Astrocyte of the spinal cord (primary cell): ENCODE measurements around the gene CABLES2.

Experiments
- DNase-seq: peaks from one replicate; pipeline ENCODE4 v3.0.0; 2011; ENCODE audit warnings: low read depth, low spot score
- H3K4me3 ChIP-seq: 2 replicates; pipeline ENCODE4 v1.5.1; 2011; ENCODE audit warnings: low read depth, mild to moderate bottlenecking, low read length, moderate library complexity
- in situ Hi-C: cut with HindIII; loops from 2 replicates; pipeline ENCODE4 v1.10.0; 2017; ENCODE audit warnings: low sequenced_read_pairs
- TF ChIP-seq, protein P1 (sequence below): IDR thresholded peaks from 2 replicates; pipeline ENCODE4 v1.5.1; 2012; ENCODE audit warnings: low read depth, mild to moderate bottlenecking, low read length, inconsistent platforms

CABLES2 gene, protein sequence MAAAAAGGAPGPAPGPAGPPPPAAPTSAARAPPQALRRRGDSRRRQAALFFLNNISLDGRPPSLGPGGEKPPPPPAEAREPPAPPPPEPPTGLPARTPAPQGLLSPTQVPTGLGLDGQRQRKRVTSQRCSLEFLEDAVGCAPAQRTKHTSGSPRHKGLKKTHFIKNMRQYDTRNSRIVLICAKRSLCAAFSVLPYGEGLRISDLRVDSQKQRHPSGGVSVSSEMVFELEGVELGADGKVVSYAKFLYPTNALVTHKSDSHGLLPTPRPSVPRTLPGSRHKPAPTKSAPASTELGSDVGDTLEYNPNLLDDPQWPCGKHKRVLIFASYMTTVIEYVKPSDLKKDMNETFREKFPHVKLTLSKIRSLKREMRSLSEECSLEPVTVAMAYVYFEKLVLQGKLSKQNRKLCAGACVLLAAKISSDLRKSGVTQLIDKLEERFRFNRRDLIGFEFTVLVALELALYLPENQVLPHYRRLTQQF

DNA sequence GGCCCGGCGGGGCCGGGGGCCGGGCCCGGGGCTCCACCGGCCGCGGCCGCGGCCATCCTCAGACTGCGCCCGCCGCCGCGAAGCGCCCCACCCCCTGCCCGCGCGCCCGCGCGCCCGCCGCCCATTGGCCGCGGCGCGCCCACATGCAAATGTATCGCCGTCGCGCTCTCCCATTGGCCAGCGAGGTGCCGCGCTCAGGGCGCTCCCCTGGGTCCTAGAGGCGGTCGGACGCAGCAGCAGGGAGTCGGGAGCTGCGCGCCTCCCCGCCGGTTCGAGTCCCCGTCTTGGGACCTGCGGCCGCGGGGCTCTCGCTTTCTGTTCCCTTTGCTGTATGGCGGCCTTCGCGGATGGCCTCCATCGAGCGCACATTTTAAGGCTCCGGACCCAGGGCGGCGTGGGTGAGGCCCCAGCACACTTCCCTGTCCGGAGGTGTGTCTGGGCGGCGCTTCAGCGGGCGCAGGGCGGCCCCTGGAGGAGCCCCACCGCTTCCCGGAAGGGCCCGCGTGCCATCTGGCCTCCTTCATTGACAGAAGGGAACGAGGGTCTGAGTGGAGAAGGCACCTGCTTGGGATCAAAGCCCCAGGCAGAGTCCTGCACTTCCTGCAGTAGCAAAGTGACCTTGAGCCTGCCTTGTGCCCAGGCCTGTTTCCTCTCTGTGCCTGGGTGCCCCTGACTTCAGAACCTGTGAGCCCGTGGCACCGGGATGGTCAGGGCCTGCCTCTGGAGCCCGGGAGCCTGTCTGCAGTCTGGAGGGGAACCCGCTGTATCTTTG is at the start of gene CABLES2:
CABLES2 (minus strand) TSS at position 65 of the 772 bp plus-strand sequence; CDS start at position 56, 9 bp downstream.
- DNase-seq: peak; percentile 91
- in situ Hi-C loops: no loop called here
- TF ChIP-seq, protein P1, sequence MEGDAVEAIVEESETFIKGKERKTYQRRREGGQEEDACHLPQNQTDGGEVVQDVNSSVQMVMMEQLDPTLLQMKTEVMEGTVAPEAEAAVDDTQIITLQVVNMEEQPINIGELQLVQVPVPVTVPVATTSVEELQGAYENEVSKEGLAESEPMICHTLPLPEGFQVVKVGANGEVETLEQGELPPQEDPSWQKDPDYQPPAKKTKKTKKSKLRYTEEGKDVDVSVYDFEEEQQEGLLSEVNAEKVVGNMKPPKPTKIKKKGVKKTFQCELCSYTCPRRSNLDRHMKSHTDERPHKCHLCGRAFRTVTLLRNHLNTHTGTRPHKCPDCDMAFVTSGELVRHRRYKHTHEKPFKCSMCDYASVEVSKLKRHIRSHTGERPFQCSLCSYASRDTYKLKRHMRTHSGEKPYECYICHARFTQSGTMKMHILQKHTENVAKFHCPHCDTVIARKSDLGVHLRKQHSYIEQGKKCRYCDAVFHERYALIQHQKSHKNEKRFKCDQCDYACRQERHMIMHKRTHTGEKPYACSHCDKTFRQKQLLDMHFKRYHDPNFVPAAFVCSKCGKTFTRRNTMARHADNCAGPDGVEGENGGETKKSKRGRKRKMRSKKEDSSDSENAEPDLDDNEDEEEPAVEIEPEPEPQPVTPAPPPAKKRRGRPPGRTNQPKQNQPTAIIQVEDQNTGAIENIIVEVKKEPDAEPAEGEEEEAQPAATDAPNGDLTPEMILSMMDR: no peak
- peak within 1 kb of the TSS; percentile 53 for H3K4me3 ChIP-seq

DNA sequence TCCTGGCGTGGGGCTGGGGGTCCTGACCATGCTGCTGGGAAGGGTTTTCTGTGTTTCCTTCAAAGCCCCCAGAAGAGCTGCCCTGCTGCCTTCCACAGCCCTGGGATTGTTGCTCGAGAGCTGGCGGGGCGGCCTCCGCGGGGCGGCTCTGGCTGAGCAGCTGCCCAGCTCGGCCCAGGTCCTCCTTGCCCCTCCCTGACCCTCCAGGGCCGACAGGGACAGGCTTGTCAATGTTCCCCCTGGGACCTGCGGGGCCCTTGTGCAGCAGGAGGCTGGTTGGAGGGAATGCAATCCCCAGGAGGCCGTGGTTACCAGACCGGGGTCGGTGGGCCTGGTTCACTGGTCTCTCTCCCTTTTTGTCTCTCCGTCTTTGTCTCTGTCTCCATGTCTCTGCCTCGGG is 48.8 kb upstream of the CABLES2 start:
- no peak overlapping the region for H3K4me3 ChIP-seq
- DNase-seq: no peak
- TF ChIP-seq, protein P1: no peak
- in situ Hi-C loops: no loop called here

DNA sequence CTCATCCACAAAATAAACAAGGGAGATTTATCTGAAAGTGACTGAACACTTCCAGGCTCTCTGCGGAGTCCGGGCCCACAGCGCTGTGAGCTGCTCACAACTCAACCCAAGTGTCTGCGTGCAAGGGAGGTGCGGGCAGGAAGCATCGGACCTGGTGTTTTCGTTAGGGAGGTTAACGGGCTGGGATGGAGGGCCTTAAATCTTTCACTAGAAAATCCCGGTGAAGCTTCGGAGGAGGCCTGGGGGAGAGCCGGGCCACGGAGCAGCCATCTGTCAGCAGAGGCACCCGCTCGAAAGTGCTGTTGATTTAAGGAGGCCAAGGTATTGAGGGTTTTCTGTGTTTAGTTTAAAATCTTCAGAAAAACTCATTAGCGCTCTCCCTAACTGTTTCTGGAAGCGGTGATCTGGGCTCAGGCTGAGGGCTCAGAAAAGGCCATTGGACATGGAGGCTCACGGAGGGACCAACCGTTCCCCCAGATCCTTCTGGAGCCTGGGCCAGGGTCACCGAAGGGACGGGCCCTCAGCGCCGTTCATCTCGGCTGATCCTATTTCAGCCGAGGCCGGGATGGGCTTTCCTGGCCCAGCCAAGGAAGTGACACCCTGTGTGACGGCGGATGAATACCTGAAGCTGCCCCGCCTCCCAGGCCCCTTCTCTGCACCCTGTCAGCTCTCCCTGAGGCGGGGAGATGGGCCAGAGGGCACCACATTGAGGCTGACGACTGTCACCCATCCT is 48.0 kb upstream of the CABLES2 start:
- TF ChIP-seq, protein P1: no peak
- H3K4me3 ChIP-seq: no peak overlapping the region
- in situ Hi-C loops: no loop called here
- no peak for DNase-seq

DNA sequence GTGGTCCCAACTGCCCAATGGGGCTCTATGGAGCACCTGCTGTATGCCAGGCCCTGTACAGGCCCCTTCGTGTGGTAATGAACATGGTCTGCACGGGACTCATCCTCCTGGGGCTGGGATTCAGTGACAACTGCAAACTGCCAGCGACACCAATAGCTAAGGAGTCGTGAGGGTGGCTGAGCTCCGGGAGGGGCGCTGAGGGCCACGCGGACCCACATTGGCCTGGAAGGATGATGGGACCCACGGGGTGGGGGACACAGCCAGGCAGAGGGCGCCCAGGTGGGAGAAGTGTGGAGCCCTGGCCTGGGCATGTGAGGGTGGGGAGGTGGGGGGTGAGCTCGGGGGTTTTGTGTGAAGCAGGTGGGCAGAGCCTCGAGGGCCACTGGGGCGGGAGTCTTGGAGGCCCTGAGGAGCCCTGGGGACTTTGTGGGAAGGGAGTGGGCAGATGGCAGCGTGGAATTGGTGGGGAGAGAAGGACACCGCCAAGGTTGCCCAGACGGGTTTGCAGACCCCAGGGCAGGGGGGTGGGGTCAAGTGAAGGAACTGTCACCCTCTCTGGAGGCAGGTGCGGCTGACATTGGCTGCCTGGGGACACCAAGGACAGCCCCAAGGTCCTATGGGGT is 46.2 kb upstream of the CABLES2 start:
- in situ Hi-C loops: no loop called here
- TF ChIP-seq, protein P1: no peak
- DNase-seq: no peak
- H3K4me3 ChIP-seq: no peak overlapping the region

DNA sequence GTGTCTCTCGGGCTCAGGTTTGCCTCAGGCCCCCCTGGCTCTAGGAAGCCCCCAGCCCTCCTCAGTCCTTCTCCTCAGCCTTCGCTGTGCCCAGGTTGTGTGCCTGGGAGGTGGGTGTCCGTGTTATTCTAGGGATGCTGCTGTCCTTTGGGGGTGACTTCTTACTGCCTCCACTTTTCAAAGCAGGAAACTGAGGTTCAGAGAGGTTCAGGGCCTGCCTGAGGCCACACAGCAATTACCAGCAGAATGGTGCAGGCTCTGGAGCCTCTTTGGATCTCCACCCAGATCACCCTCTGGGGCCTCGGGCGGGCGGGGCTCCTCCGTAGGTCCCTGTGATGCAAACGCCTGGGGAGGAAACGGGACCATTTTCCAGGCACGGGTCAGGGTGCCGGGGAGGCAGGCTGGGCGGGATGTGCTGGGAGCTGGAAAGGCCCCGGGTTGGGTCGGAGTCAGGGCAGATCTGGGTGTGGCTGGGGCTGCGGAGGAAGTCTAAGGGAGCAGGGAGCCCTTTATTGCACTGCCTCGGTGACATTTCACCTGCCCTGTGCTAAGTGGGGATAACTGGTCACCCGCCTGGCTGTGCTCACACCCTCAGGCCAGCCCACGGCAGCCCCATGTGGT is 45.5 kb upstream of the CABLES2 start:
- DNase-seq: no peak
- TF ChIP-seq, protein P1: no peak
- H3K4me3 ChIP-seq: no peak overlapping the region
- in situ Hi-C loops: no loop called here

DNA sequence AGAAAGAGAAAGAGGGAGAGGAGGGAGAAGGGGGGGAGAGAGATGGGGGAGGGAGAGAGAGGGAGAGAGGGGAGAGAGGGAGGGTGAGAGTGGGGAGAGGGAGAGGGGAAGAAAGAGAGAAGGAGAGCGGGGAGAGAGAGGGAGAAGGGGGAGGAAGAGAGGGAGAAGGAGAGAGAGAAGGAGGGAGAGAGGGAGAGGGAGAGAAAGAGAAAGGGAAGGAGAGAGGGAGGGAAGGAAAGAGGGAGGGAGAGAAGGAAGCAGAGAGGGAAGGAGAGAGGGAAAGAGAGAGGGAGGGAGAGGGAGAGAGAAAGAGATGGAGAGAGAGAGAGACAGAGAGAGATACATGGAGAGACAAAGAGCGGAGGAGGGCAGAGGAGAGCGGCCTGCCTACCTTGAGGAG is 44.9 kb upstream of the CABLES2 start:
- in situ Hi-C loops: no loop called here
- DNase-seq: no peak
- no peak overlapping the region for H3K4me3 ChIP-seq
- TF ChIP-seq, protein P1: no peak
